Coronary artery (tissue), 2 donors: ENCODE data around the gene CAMK1.
"Not testable (repeated sequence)": the region's sequence is repeated elsewhere in the genome, so short reads cannot be mapped to it uniquely, and the experiment has no call there.

Source experiments
- DNase-seq: peaks from one replicate; pipeline ENCODE4 v3.0.0-alpha.2; 2017; ENCODE audit warnings: low spot score
- H3K27ac ChIP-seq, 2 donors: fragments of 200-600 bp; sonication (generic); one replicate each; pipeline ENCODE4 v1.5.1; 2016 to 2019
- H3K4me3 ChIP-seq: fragments of 200-600 bp; sonication (generic); 2 replicates; pipeline ENCODE4 v1.5.1; 2016; ENCODE audit warnings: mild to moderate bottlenecking, moderate library complexity
- CTCF ChIP-seq: fragments of 200-600 bp; sonication (generic); IDR thresholded peaks from one replicate; pipeline ENCODE4 v1.5.1; 2019; ENCODE audit warnings: antibody characterized with exemption

The CAMK1 gene

DNA sequence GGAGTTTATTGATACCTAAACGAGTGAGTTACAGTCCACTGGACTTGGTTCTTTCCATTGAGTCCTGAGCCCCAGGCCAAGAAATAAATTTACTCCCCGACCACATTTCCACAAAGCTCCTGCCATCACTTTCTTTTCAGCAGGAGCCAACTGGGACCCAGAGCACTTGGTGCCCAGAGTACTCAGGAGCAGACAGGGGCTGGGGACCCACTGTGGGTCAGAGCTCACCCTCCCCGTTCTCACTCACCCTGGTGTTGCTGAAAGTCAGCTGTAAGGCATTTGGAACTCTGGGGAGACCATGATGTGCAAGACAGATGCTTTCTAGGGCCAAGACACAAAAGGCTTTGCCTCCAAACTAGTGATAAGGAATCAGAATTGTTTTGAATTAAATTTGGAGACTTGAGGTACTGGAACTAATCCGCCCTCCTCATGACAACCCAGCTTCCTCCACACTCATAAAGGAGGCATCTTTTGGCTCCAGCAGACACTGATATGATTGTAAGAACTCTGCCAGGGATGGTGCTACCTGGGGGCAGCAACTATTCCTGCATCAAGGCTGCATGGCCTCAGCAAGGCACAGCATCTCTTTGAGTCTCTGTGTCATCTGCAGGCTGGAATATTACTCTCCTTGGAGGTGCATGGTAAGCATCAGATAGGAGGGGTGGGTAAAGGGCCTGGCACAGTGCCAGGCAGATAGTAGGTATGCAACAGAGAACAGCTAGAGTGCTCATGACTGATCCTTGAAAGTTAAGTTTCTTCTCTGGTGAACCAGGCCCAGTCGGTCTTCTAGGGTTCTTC lies 7.3 kb upstream of the CAMK1 start:
- Histone ChIP-seq H3K27ac (no peak overlapping the region), H3K4me3 (no peak overlapping the region)
- DNase-seq = no peak
- TF ChIP-seq CTCF = no peak

- H3K27ac ChIP-seq = peak overlapping the region in 1 of 2 donors; percentile 21
- H3K4me3 ChIP-seq, DNase-seq: not testable (repeated sequence)
These were observed 1.3 kb upstream of the CAMK1 start for GRCh38 chr3:9771007-9771406.

- no peak for TF ChIP-seq CTCF
- DNase-seq = peak; percentile 92
- peak overlapping the region; percentile 92 to 93 for H3K27ac ChIP-seq
- H3K4me3 ChIP-seq = peak overlapping the region; percentile 95
These were observed 597 bp upstream of the CAMK1 start for GRCh38 chr3:9770276-9770812.

DNA sequence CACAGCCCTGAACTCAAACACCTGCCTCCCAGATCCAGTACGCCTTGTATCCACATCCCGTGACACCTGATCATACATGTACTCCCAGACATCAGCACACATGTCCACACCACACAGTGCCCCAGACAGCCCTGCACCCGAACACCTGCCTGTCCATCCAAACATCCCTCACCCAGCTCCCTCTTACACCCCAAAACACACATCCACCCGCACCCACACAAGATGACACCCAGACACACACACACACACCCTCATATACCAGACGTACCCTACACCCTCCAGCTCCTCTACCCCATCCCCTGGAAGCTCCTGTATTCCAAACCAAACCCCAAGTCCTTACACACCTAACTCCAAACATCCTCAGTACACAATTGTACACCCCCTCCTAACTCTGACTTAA lies 735 bp downstream of the CAMK1 start:
- no peak for TF ChIP-seq CTCF
- no peak for DNase-seq
- Histone ChIP-seq H3K27ac (peak overlapping the region; percentile 92 to 93), H3K4me3 (peak overlapping the region; percentile 95)

DNA sequence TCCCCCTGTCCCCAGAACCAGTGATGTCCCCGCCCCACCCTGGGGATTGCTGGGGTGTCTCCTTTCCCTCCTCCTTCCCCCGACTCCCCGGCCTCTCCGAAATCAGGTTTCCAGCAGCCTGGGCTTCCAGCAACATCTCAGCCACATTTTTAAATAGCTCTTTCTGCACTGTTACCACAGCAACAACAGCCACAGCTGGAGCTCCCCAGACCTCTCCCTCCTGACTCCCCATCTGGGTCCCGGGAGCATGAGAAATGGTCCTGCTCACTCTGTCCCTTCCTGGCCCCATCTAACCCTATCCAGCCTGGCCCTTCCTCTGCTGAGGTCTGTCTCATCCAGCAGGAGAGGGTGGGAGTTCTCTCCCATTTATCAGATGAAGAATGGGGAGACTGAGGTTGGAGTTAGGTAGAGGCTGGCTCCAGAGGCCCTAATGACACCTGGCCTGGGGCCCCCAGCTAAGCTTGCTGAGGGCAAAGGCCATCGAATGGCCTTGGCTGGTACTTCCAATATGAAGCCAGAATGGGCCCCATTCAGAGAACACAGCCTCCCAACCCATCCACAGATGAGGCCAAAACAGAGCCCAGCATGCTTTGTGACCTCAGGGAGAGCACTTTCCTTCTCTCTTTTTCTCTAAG lies 1.5 kb downstream of the CAMK1 start:
- H3K27ac ChIP-seq = peak overlapping the region; percentile 92 to 93
- TF ChIP-seq CTCF = no peak
- no peak for DNase-seq
- H3K4me3 ChIP-seq = peak overlapping the region; percentile 95

GRCh38 chr3:9767418-9767817 lies 2.3 kb downstream of the CAMK1 start:
- no peak for DNase-seq
- TF ChIP-seq CTCF = no peak

GRCh38 chr3:9765865-9766264 lies 3.9 kb downstream of the CAMK1 start:
- Histone ChIP-seq H3K27ac (peak overlapping the region in 1 of 2 donors; percentile 9), H3K4me3 (no peak overlapping the region)
- TF ChIP-seq CTCF = no peak
- DNase-seq = no peak

More at GRCh38 chr3:9767418-9767817, 2.3 kb downstream of the CAMK1 start:
- Histone ChIP-seq H3K27ac (peak overlapping the region in 1 of 2 donors; percentile 93), H3K4me3 (no peak overlapping the region)
